Non-pigmented ciliary epithelial cell (primary cell): ENCODE results near the gene MRPL49.
"Not testable (repeated sequence)": the region's sequence is repeated elsewhere in the genome, so short reads cannot be mapped to it uniquely, and the experiment has no call there.

Experiments used
- DNase-seq: peaks from one replicate; pipeline ENCODE4 v3.0.0-alpha.2; 2010; ENCODE audit warnings: low read depth

MRPL49 gene

GRCh38 chr11:65117206-65118096, 4.7 kb upstream of the MRPL49 start, which contains the start of gene ZNHIT2:
ZNHIT2 (minus strand) TSS chr11:65117701; CDS start chr11:65117653, 48 bp downstream.
- DNase-seq: no peak

GRCh38 chr11:65118097-65118837, 3.9 kb upstream of the MRPL49 start:
- no peak for DNase-seq

GRCh38 chr11:65118891-65119669, 3.0 kb upstream of the MRPL49 start:
- DNase-seq: not testable (repeated sequence)

- no peak for DNase-seq
Observed at GRCh38 chr11:65119670-65119995, 2.5 kb upstream of the MRPL49 start.

GRCh38 chr11:65120831-65121230, 1.3 kb upstream of the MRPL49 start:
- DNase-seq: no peak

GRCh38 chr11:65121447-65121864, 665 bp upstream of the MRPL49 start:
- DNase-seq: no peak

GRCh38 chr11:65124480-65125196, 2.5 kb downstream of the MRPL49 start:
- no peak for DNase-seq

GRCh38 chr11:65125197-65126056, 3.3 kb downstream of the MRPL49 start:
- no peak for DNase-seq

- DNase-seq: no peak
Observed at GRCh38 chr11:65126624-65127274, 4.6 kb downstream of the MRPL49 start.

GRCh38 chr11:65127473-65128181, 5.5 kb downstream of the MRPL49 start:
- DNase-seq: no peak

GRCh38 chr11:65128182-65129145, 6.3 kb downstream of the MRPL49 start:
- DNase-seq: no peak

GRCh38 chr11:65129649-65130441, 7.7 kb downstream of the MRPL49 start:
- no peak for DNase-seq

GRCh38 chr11:65130631-65131416, 8.7 kb downstream of the MRPL49 start:
- DNase-seq: no peak

GRCh38 chr11:65131417-65131776, 9.3 kb downstream of the MRPL49 start:
- no peak for DNase-seq

- DNase-seq: no peak
Observed at GRCh38 chr11:65131895-65132237, 9.7 kb downstream of the MRPL49 start.

GRCh38 chr11:65132238-65132987, 10.3 kb downstream of the MRPL49 start:
- DNase-seq: no peak
